Measurements from ENCODE around the gene FGD5. TPM values are rescaled to one million over a fixed set of nuclear protein-coding genes. Genes with fewer than 3 reads are reported as not detected.
A peak's percentile ranks its signal among the peaks of the same experiment; 100 is the strongest.

FGD5 gene
- total and polyA plus RNA-seq, 4 donors: 12.0 to 21.9 (median 13.2) TPM

DNA sequence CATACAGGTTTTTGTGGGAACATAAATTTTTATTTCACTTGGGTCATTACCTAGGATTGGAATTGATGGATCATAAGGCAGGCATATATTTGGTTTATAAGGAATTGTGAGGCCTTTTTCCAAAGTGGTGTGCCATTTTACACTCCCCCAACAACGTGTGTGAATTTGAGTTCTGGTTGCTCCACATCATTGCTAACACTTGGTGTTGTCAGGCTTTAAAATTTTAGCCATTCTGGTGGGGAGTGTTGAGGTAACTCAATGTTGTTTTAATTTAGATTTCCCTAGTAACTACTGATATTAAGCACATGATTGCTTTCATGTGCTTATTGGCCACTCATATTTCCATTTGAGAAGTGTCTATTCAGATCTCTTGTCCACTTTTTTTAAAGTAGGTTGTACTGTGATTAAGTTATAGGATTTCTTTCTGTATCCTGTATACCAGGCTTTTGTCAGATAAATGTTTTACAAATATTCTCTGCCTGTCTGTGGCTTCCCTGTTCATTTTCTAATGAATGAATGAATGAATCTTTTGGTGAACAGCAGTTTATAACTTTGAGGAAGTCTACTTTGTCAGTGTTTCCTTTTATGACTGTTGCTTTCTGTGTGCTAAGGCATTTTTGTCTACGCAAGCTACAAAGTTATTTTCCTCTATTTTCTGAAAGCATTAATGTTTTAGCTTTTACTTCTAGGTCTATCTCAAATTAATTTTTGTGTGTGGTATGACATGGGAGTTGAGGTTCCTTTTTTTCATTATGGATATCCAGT, 110.7 kb downstream of the FGD5 start:
- Histone ChIP-seq H3K36me3 (ENCODE audit: control insufficient read depth, insufficient read depth, low read length) (no peaks in the 10 kb centered on the region), H3K9me3 (ENCODE audit: control insufficient read depth, insufficient read depth, low read length) (no peaks in the 10 kb centered on the region), H3K4me3 (ENCODE audit: low read depth, low read length) (no peak overlapping the region), H3K27me3 (ENCODE audit: control insufficient read depth, insufficient read depth, low read length) (no peaks in the 10 kb centered on the region), H3K4me1 (ENCODE audit: control insufficient read depth, insufficient read depth, low read length) (no peaks in the 10 kb centered on the region), H3K27ac (ENCODE audit: low read depth, low read length) (no peak overlapping the region)
- no CpG with 5 or more reads among the region's 2 CpGs for WGBS (ENCODE audit: insufficient coverage)
- no peak for DNase-seq (ENCODE audit: low read depth in 4 of 6, low spot score in 6 of 6)

DNA sequence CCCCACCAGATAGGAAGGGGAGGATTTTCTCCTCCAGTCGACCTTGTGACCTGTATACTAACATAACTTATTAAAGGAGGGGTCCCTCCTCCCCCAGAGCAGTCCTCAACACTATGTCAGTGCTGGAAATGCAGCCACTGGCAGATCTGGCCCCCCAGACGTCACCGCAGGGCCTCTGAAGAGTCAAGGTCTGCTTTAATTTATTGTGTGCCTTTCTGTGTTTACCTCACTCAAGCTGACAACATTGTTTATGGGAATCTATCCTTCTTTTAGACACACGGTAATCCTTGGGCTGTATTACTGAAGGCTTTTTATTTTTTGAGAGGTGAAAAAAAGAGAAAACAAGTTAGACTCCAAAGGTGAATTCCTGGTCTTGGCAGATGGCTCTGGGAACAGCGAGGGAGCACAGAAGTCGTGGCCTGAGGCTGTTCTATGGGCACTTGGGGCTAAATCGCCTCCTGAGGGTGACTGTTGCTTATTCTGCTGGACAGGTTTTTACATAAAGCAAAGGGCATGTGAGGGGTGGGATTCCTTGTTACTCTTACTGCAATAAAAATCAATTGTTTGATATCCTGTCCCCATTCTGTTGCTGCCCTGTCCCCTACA, 115.2 kb downstream of the FGD5 start:
- no peaks in the 10 kb centered on the region for H3K27me3 ChIP-seq (ENCODE audit: control insufficient read depth, insufficient read depth, low read length)
- H3K36me3 ChIP-seq (ENCODE audit: control insufficient read depth, insufficient read depth, low read length): no peaks in the 10 kb centered on the region
- no peak overlapping the region for H3K27ac ChIP-seq (ENCODE audit: low read depth, low read length)
- no peak for DNase-seq (ENCODE audit: low read depth in 4 of 6, low spot score in 6 of 6)
- no peaks in the 10 kb centered on the region for H3K4me1 ChIP-seq (ENCODE audit: control insufficient read depth, insufficient read depth, low read length)
- no peaks in the 10 kb centered on the region for H3K9me3 ChIP-seq (ENCODE audit: control insufficient read depth, insufficient read depth, low read length)
- 29% methylated on average over 2 of the region's 7 CpGs for WGBS (ENCODE audit: insufficient coverage)
- H3K4me3 ChIP-seq (ENCODE audit: low read depth, low read length): no peak overlapping the region

DNA sequence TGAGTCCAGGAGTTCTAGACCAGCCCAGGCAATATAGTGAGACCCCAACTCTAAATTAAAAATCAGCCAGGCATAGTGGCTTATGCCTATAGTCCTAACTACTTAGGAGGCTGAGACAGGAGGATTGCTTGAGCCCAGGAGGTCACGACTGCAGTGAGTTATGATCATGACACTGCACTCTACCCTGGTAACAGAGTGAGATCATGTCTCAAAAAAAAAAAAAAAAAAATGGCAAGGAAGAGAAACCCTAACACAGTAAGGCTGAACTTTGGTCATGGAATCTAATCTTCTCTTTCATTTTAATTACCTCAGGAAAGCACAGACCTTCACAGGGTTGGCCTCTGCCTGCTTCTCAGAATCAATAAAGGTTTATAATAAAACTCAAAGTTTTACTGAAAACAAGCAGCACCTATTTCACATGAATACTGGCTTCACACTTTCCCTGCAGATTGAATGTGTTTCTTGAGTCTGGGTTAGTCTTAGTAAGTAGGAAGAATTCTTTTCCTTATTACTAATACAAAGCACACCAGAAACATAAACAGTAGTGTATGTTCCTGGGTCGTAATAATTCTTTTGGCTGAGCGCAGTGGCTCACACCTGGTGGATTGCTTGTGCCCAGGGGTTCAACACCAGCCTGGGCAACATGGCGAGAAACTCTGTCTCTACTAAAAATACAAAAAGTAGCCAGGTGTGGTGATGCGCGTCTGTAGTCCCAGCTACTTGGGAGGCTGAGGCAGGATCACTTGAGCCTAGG, 117.0 kb downstream of the FGD5 start:
- Histone ChIP-seq H3K4me1 (ENCODE audit: control insufficient read depth, insufficient read depth, low read length) (no peaks in the 10 kb centered on the region), H3K4me3 (ENCODE audit: low read depth, low read length) (no peak overlapping the region), H3K9me3 (ENCODE audit: control insufficient read depth, insufficient read depth, low read length) (no peaks in the 10 kb centered on the region), H3K27me3 (ENCODE audit: control insufficient read depth, insufficient read depth, low read length) (no peaks in the 10 kb centered on the region), H3K36me3 (ENCODE audit: control insufficient read depth, insufficient read depth, low read length) (no peaks in the 10 kb centered on the region), H3K27ac (ENCODE audit: low read depth, low read length) (no peak overlapping the region)
- WGBS (ENCODE audit: insufficient coverage): 100% methylated on average over 2 of the region's 6 CpGs
- DNase-seq (ENCODE audit: low read depth in 4 of 6, low spot score in 6 of 6): no peak

DNA sequence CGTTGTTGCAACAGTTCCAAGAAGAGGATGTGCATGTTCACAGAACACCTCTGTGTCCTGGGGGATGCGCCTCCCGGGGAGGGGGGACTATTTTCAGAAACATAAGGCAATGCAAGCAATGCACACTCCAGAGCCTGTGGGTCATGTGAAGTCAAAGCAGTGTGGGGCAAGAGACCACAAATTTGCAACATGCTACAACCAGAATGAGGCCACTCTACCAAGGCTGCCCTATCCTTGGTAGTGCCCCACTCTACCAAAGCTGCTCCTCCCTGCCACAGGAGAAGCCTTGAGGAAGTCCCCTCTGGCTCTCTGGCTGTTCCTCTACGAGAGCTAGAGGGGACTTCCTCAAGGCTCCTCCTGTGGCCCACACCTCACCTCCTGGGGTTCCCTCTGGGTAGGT, 120.2 kb downstream of the FGD5 start:
- Histone ChIP-seq H3K27ac (ENCODE audit: low read depth, low read length) (no peak overlapping the region), H3K4me1 (ENCODE audit: control insufficient read depth, insufficient read depth, low read length) (no peaks in the 10 kb centered on the region), H3K27me3 (ENCODE audit: control insufficient read depth, insufficient read depth, low read length) (no peaks in the 10 kb centered on the region), H3K9me3 (ENCODE audit: control insufficient read depth, insufficient read depth, low read length) (no peaks in the 10 kb centered on the region), H3K4me3 (ENCODE audit: low read depth, low read length) (no peak overlapping the region), H3K36me3 (ENCODE audit: control insufficient read depth, insufficient read depth, low read length) (peaks cover 7% of the 10 kb centered on the region)
- WGBS (ENCODE audit: insufficient coverage): 89% methylated on average over 3 of the region's 4 CpGs
- DNase-seq (ENCODE audit: low read depth in 4 of 6, low spot score in 6 of 6): no peak

DNA sequence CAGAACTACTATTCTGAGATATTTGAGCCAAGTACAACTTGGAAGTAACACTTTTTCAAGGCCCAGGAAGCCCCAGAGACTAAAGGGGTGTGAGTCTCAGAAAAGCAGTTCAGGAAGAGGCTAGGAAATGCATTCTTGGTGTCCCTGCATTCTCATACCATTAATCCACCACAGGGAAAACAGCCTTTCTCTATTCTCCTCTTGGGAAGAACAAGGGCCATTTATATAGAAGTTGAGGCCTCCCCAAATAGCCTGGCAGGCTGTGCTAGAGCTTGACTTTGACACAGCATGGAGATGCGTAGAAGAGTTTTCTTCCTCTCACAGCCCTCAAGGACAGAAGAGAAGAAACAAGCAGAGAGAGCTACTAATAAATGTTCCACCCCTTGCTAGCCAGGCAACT, 123.1 kb downstream of the FGD5 start:
- WGBS (ENCODE audit: insufficient coverage): no CpG with 5 or more reads among the region's 1 CpG
- Histone ChIP-seq H3K9me3 (ENCODE audit: control insufficient read depth, insufficient read depth, low read length) (no peaks in the 10 kb centered on the region), H3K27ac (ENCODE audit: low read depth, low read length) (no peak overlapping the region), H3K4me3 (ENCODE audit: low read depth, low read length) (no peak overlapping the region), H3K27me3 (ENCODE audit: control insufficient read depth, insufficient read depth, low read length) (no peaks in the 10 kb centered on the region), H3K36me3 (ENCODE audit: control insufficient read depth, insufficient read depth, low read length) (peaks cover 15% of the 10 kb centered on the region), H3K4me1 (ENCODE audit: control insufficient read depth, insufficient read depth, low read length) (peaks cover 1% of the 10 kb centered on the region)
- DNase-seq (ENCODE audit: low read depth in 4 of 6, low spot score in 6 of 6): no peak

DNA sequence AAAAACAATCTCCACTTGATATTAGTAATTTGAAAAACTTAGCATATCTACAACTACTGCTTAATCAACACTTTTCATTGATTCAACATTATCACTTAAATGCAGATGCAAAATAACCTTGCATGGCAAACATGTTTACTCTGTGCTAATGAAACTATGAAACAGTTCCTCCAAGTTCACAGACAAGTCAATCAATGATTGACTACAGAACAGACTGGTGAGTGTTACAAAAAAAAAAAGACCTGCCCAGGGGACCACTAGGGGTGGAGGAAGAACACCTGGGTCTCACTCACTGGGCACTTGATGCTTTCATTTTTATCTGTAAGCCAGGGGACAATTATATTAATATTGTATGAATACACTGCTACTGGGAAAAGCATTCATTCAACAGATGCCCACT, 124.3 kb downstream of the FGD5 start:
- no peak overlapping the region for H3K4me3 ChIP-seq (ENCODE audit: low read depth, low read length)
- H3K4me1 ChIP-seq (ENCODE audit: control insufficient read depth, insufficient read depth, low read length): peaks cover 3% of the 10 kb centered on the region
- no peak overlapping the region for H3K27ac ChIP-seq (ENCODE audit: low read depth, low read length)
- H3K27me3 ChIP-seq (ENCODE audit: control insufficient read depth, insufficient read depth, low read length): no peaks in the 10 kb centered on the region
- no peak for DNase-seq (ENCODE audit: low read depth in 4 of 6, low spot score in 6 of 6)
- H3K9me3 ChIP-seq (ENCODE audit: control insufficient read depth, insufficient read depth, low read length): no peaks in the 10 kb centered on the region
- peaks cover 15% of the 10 kb centered on the region for H3K36me3 ChIP-seq (ENCODE audit: control insufficient read depth, insufficient read depth, low read length)

DNA sequence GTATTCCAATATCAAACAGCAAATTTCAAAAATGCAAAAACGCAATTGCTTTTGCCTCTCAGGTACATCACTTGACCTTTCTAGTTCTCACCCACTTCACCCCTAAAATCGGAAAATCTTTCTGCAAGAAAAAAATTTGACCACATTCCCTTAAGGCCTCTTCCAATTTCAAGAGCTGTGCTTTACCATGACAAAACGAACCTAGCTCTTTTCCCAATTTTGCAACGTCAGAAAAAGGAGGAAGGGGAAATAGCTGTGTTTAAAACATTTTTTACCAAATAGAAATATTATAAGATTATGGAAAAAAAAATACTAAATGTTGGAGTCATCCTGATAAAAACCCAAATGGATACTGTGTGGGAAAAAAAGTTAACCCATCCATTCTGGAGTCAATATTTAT, 127.5 kb downstream of the FGD5 start:
- no peaks in the 10 kb centered on the region for H3K27me3 ChIP-seq (ENCODE audit: control insufficient read depth, insufficient read depth, low read length)
- WGBS (ENCODE audit: insufficient coverage): 50% methylated on average over 2 of the region's 4 CpGs
- peaks cover 8% of the 10 kb centered on the region for H3K4me1 ChIP-seq (ENCODE audit: control insufficient read depth, insufficient read depth, low read length)
- H3K27ac ChIP-seq (ENCODE audit: low read depth, low read length): peak overlapping the region; percentile 97
- H3K4me3 ChIP-seq (ENCODE audit: low read depth, low read length): peak overlapping the region; percentile 96
- no peak for DNase-seq (ENCODE audit: low read depth in 4 of 6, low spot score in 6 of 6)
- H3K36me3 ChIP-seq (ENCODE audit: control insufficient read depth, insufficient read depth, low read length): peaks cover 15% of the 10 kb centered on the region
- H3K9me3 ChIP-seq (ENCODE audit: control insufficient read depth, insufficient read depth, low read length): no peaks in the 10 kb centered on the region

DNA sequence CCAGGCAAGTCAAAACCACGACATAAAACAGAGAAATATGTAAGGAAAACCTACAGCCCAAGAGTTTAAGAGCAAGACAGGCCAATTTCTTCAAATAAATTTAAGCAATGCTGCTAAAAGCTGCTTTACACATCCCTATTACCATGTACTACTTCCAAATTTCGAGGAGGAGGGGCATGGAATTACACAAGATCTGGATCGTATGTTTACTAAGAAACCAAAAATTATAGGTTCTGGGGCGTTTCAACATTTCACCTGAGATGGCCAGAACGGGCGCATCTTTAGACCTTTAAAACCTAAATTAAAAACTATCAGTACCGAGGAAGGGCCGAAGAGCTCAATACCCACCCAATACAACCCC, 128.0 kb downstream of the FGD5 start:
- 0% methylated on average over 4 of the region's 8 CpGs for WGBS (ENCODE audit: insufficient coverage)
- Histone ChIP-seq H3K27me3 (ENCODE audit: control insufficient read depth, insufficient read depth, low read length) (no peaks in the 10 kb centered on the region), H3K4me3 (ENCODE audit: low read depth, low read length) (peak overlapping the region; percentile 96), H3K9me3 (ENCODE audit: control insufficient read depth, insufficient read depth, low read length) (no peaks in the 10 kb centered on the region), H3K4me1 (ENCODE audit: control insufficient read depth, insufficient read depth, low read length) (peaks cover 8% of the 10 kb centered on the region), H3K27ac (ENCODE audit: low read depth, low read length) (peak overlapping the region; percentile 97), H3K36me3 (ENCODE audit: control insufficient read depth, insufficient read depth, low read length) (peaks cover 18% of the 10 kb centered on the region)
- DNase-seq (ENCODE audit: low read depth in 4 of 6, low spot score in 6 of 6): no peak

DNA sequence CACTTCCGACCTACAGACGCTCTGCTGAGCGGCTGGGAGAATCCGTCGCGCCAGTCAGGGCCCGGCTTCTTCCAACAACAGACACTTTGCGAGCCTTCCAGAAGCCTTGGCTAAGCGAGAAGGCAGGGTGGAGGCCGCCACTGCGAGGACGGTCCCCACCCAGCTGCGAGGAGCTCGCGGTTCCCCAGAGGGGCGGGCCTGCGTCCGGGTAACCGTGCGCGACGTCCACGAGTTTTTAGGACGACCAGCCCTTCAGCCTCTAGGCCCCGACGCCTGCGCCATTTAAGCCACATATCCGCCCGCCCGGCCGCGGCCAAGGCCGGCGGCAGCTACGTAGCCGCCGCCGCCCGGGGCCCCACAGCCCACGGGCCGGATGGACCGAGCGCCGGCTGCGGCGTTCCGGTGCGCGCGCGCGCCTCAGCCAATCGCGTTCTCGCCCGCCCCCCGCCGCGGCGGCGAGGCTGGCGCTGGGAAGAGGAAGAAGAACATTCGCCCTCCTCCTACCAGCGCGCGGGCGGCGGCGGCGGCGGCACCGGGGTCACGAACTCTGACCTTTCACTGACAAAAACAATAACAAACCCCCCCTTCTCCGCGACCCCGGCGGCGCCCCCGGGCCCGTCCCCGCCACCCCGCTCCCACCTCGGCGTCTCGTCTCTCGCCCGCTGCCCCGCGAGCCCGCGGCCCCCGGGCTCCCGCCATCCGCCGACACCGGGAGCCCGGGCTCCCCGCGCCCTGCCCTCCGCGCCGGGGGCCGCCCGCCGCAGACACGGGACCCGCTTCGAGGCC, 128.5 kb downstream of the FGD5 start, which contains the start of gene NR2C2:
Gene NR2C2, plus strand, starts transcription at position 484 of the 786 bp plus-strand sequence. CDS start 56,332 bp downstream, outside the sequence.
- peak within 1 kb of the TSS; percentile 96 for H3K4me3 ChIP-seq (ENCODE audit: low read depth, low read length)
- DNase-seq (ENCODE audit: low read depth in 4 of 6, low spot score in 6 of 6): peak in 5 of 6 donors; percentile 53 to 95 (median 77)
- no peaks in the 10 kb centered on the region for H3K27me3 ChIP-seq (ENCODE audit: control insufficient read depth, insufficient read depth, low read length)
- peaks cover 8% of the 10 kb centered on the region for H3K4me1 ChIP-seq (ENCODE audit: control insufficient read depth, insufficient read depth, low read length)
- WGBS (ENCODE audit: insufficient coverage): 0% methylated on average over 98 of the region's 108 CpGs
- H3K9me3 ChIP-seq (ENCODE audit: control insufficient read depth, insufficient read depth, low read length): no peaks in the 10 kb centered on the region
- H3K36me3 ChIP-seq (ENCODE audit: control insufficient read depth, insufficient read depth, low read length): peaks cover 19% of the 10 kb centered on the region
- peak within 1 kb of the TSS; percentile 100 for H3K27ac ChIP-seq (ENCODE audit: low read depth, low read length)

All from spinal cord (tissue), 10 donors.